Neutrophil (primary cell): ENCODE measurements around the gene CAVIN3.

Experiments
- H3K27ac ChIP-seq: fragments of 200-600 bp; sonication (generic); 2 replicates; pipeline ENCODE4 v1.5.1; 2016; ENCODE audit warnings: mild to moderate bottlenecking, moderate library complexity
- H3K27me3 ChIP-seq: fragments of 200-600 bp; sonication (generic); 2 replicates; pipeline ENCODE4 v1.6.0; 2016; ENCODE audit warnings: mild to moderate bottlenecking
- H3K36me3 ChIP-seq: fragments of 200-600 bp; sonication (generic); 2 replicates; pipeline ENCODE4 v1.5.1; 2017
- H3K4me1 ChIP-seq, 2 experiments: fragments of 200-600 bp in 1 of 2; sonication (generic) in 1 of 2; 1 replicate in 1 of 2; 2 replicates in 1 of 2; pipeline versions ENCODE4 v1.5.1 to v1.6.1; 2013 to 2016; ENCODE audit warnings: low read depth in 1 of 2, low read length in 1 of 2, mild to moderate bottlenecking in 1 of 2, moderate library complexity in 1 of 2; ENCODE audit not compliant: control insufficient read depth in 1 of 2, insufficient read depth in 1 of 2
- H3K4me3 ChIP-seq, 2 experiments: fragments of 200-600 bp in 1 of 2; sonication (generic) in 1 of 2; 1 replicate in 1 of 2; 2 replicates in 1 of 2; pipeline ENCODE4 v1.5.1; 2013 to 2016; ENCODE audit warnings: low read depth in 1 of 2, low read length in 1 of 2, mild to moderate bottlenecking in 1 of 2, moderate library complexity in 1 of 2
- H3K9me3 ChIP-seq: fragments of 200-600 bp; sonication (generic); 2 replicates; pipeline ENCODE4 v1.5.1; 2016
- CTCF ChIP-seq: fragments of 200-600 bp; sonication (generic); IDR thresholded peaks from 2 replicates; pipeline ENCODE4 v1.5.1; 2016; ENCODE audit warnings: antibody characterized with exemption

The CAVIN3 gene

GRCh38 chr11:6320411-6321155, at the start of gene CAVIN3:
CAVIN3 (minus strand) TSS chr11:6320501; CDS start chr11:6320476, 25 bp downstream.
- no peak within 1 kb of the TSS for H3K27ac ChIP-seq
- H3K27me3 ChIP-seq, result peaks cover 96% of the 10 kb centered on the region
- no peaks in the 10 kb centered on the region for H3K36me3 ChIP-seq
- no peaks in the 10 kb centered on the region for H3K9me3 ChIP-seq
- H3K4me3 ChIP-seq, result peak within 1 kb of the TSS in 1 of 2 experiments; percentile 41
- TF ChIP-seq CTCF, result no peak
- H3K4me1 ChIP-seq, result peaks cover 6 to 21% of the 10 kb centered on the region in 2 experiments

GRCh38 chr11:6365659-6366058, 45.4 kb upstream of the CAVIN3 start:
- H3K36me3 ChIP-seq, result no peaks in the 10 kb centered on the region
- H3K4me3 ChIP-seq, result no peak overlapping the region
- H3K27ac ChIP-seq, result no peak overlapping the region
- no peaks in the 10 kb centered on the region for H3K9me3 ChIP-seq
- H3K4me1 ChIP-seq, result no peaks in the 10 kb centered on the region
- TF ChIP-seq CTCF, result no peak
- no peaks in the 10 kb centered on the region for H3K27me3 ChIP-seq

- no peaks in the 10 kb centered on the region for H3K27me3 ChIP-seq
Measured at GRCh38 chr11:6362873-6363678, 42.8 kb upstream of the CAVIN3 start.

GRCh38 chr11:6362185-6362872, 42.0 kb upstream of the CAVIN3 start:
- Histone ChIP-seq H3K4me3 (no peak overlapping the region), H3K36me3 (no peaks in the 10 kb centered on the region), H3K4me1 (no peaks in the 10 kb centered on the region), H3K27me3 (no peaks in the 10 kb centered on the region), H3K9me3 (no peaks in the 10 kb centered on the region), H3K27ac (no peak overlapping the region)
- TF ChIP-seq CTCF, result no peak

More at GRCh38 chr11:6362873-6363678, 42.8 kb upstream of the CAVIN3 start:
- no peaks in the 10 kb centered on the region for H3K9me3 ChIP-seq
- no peak overlapping the region for H3K4me3 ChIP-seq
- H3K36me3 ChIP-seq, result no peaks in the 10 kb centered on the region
- H3K27ac ChIP-seq, result no peak overlapping the region
- H3K4me1 ChIP-seq, result no peaks in the 10 kb centered on the region
- peak; percentile 39 for TF ChIP-seq CTCF

GRCh38 chr11:6360183-6360582, 39.9 kb upstream of the CAVIN3 start:
- Histone ChIP-seq H3K4me3 (no peak overlapping the region), H3K27me3 (no peaks in the 10 kb centered on the region), H3K36me3 (no peaks in the 10 kb centered on the region), H3K9me3 (no peaks in the 10 kb centered on the region), H3K4me1 (no peaks in the 10 kb centered on the region), H3K27ac (no peak overlapping the region)
- no peak for TF ChIP-seq CTCF
